WTC11 (cell line): ENCODE data around the gene AFF3. TPM values are rescaled to one million over a fixed set of nuclear protein-coding genes. Genes with fewer than 3 reads are reported as not detected.

Experiments used
- ATAC-seq: fragments of 200-7000 bp; cut with Tn5 transposase; 2 replicates; pipeline ENCODE4 v1.10.0; 2021; ENCODE audit warnings: mild to moderate bottlenecking, moderate library complexity
- CTCF ChIA-PET: fragments of 300-600 bp; sonication (Branson Sonifier 250); formaldehyde crosslinking; loops from one replicate; lab custom pipeline; 2021; ENCODE audit warnings: antibody characterized with exemption; lab: Charles Lee
- POLR2A ChIA-PET: fragments of 350-600 bp; sonication (Branson Sonifier 250); formaldehyde crosslinking; loops from one replicate; lab custom pipeline; 2021; ENCODE audit warnings: antibody characterized with exemption; lab: Charles Lee
- DNase-seq: peaks from one replicate; pipeline ENCODE4 v3.0.0; 2021; ENCODE audit warnings: low spot score
- H3K27ac Mint-ChIP-seq: 2 replicates; pipeline ENCODE4 v1.8.0; 2021; ENCODE audit warnings: mixed read lengths
- H3K27me3 Mint-ChIP-seq: 2 replicates; pipeline ENCODE4 v1.8.0; 2021; ENCODE audit warnings: low read depth, mild to moderate bottlenecking, moderate library complexity, mixed read lengths
- H3K36me3 Mint-ChIP-seq: 2 replicates; pipeline ENCODE4 v1.8.0; 2021; ENCODE audit warnings: mixed read lengths
- H3K4me1 Mint-ChIP-seq: 2 replicates; pipeline ENCODE4 v1.8.0; 2022; ENCODE audit warnings: mixed read lengths
- H3K4me3 Mint-ChIP-seq: 2 replicates; pipeline ENCODE4 v1.8.0; 2021; ENCODE audit warnings: mild to moderate bottlenecking, moderate library complexity, mixed read lengths
- H3K9me3 Mint-ChIP-seq: 2 replicates; pipeline ENCODE4 v1.8.0; 2021; ENCODE audit warnings: mixed read lengths
- CBFB ChIP-seq: sonication (generic); formaldehyde crosslinking; IDR thresholded peaks from 2 replicates; pipeline ENCODE4 v1.8.1; 2022; ENCODE audit warnings: mild to moderate bottlenecking, low read depth, missing genetic modification reagents
- ELF4 ChIP-seq: sonication (generic); formaldehyde crosslinking; IDR thresholded peaks from 2 replicates; pipeline ENCODE4 v1.8.1; 2022; ENCODE audit warnings: low read depth, mild to moderate bottlenecking, moderate library complexity, missing genetic modification reagents
- ESRRA ChIP-seq: sonication (generic); formaldehyde crosslinking; IDR thresholded peaks from 2 replicates; pipeline ENCODE4 v1.8.1; 2022; ENCODE audit warnings: mild to moderate bottlenecking, missing genetic modification reagents, borderline replicate concordance
- FOXJ3 ChIP-seq: sonication (generic); formaldehyde crosslinking; IDR thresholded peaks from 2 replicates; pipeline ENCODE4 v1.9.0; 2021; ENCODE audit warnings: missing genetic modification reagents, mild to moderate bottlenecking, borderline replicate concordance
- GTF2I ChIP-seq: fragments of 250-450 bp; sonication (Bioruptor Pico); conservative IDR thresholded peaks from 2 replicates; pipeline ENCODE4 v1.4.0; 2021; ENCODE audit warnings: mild to moderate bottlenecking
- KAT7 ChIP-seq: sonication (generic); formaldehyde crosslinking; IDR thresholded peaks from 2 replicates; pipeline ENCODE4 v1.8.1; 2023; ENCODE audit warnings: missing genetic modification reagents, mild to moderate bottlenecking, borderline replicate concordance
- NFE2L1 ChIP-seq: sonication (generic); formaldehyde crosslinking; IDR thresholded peaks from 2 replicates; pipeline ENCODE4 v1.8.1; 2023; ENCODE audit warnings: missing genetic modification reagents
- PRRX2 ChIP-seq: fragments of 250-450 bp; sonication (Bioruptor Pico); IDR thresholded peaks from 2 replicates; pipeline ENCODE4 v1.8.0; 2021; ENCODE audit warnings: mild to moderate bottlenecking
- TP53 ChIP-seq: sonication (generic); formaldehyde crosslinking; IDR thresholded peaks from 2 replicates; pipeline ENCODE4 v1.8.1; 2023; ENCODE audit warnings: mild to moderate bottlenecking, missing genetic modification reagents
- ZBTB21 ChIP-seq: sonication (generic); formaldehyde crosslinking; IDR thresholded peaks from 2 replicates; pipeline ENCODE4 v1.8.1; 2023; ENCODE audit warnings: mild to moderate bottlenecking, missing genetic modification reagents, borderline replicate concordance
- ZNF121 ChIP-seq: sonication (generic); formaldehyde crosslinking; IDR thresholded peaks from 2 replicates; pipeline ENCODE4 v1.8.0; 2023; ENCODE audit warnings: missing genetic modification reagents
- ZNF396 ChIP-seq: fragments of 250-450 bp; sonication (Bioruptor Pico); IDR thresholded peaks from 2 replicates; pipeline ENCODE4 v1.8.0; 2021; ENCODE audit warnings: mild to moderate bottlenecking, moderate library complexity, borderline replicate concordance
- ZNF423 ChIP-seq: fragments of 250-450 bp; sonication (Bioruptor Pico); IDR thresholded peaks from 2 replicates; pipeline ENCODE4 v2.1.2; 2022; ENCODE audit warnings: mild to moderate bottlenecking, moderate library complexity
- ZNF671 ChIP-seq: fragments of 250-450 bp; sonication (Bioruptor Pico); IDR thresholded peaks from 2 replicates; pipeline ENCODE4 v1.8.0; 2021; ENCODE audit warnings: mild to moderate bottlenecking
- total RNA-seq: library from RNA; stranded (reverse); gene quantifications from 3 replicates; pipeline ENCODE4 v1.2.3, GENCODE V29; 2021
- TF ChIP-seq, protein P1 (sequence below): fragments of 250-450 bp; sonication (Bioruptor Pico); IDR thresholded peaks from 2 replicates; pipeline ENCODE4 v2.1.2; 2022; ENCODE audit warnings: mild to moderate bottlenecking, moderate library complexity
- TF ChIP-seq, protein P2 (sequence below): sonication (generic); formaldehyde crosslinking; IDR thresholded peaks from 2 replicates; pipeline ENCODE4 v1.8.1; 2023; ENCODE audit warnings: mild to moderate bottlenecking, moderate library complexity, missing genetic modification reagents
- TF ChIP-seq, protein P3 (sequence below): fragments of 250-450 bp; sonication (Bioruptor Pico); conservative IDR thresholded peaks from 2 replicates; pipeline ENCODE4 v1.9.0; 2021; ENCODE audit warnings: mild to moderate bottlenecking
- TF ChIP-seq, protein P4 (sequence below): fragments of 250-450 bp; sonication (Bioruptor Pico); IDR thresholded peaks from 2 replicates; pipeline ENCODE4 v1.9.0; 2021; ENCODE audit warnings: moderate library complexity, mild to moderate bottlenecking, inconsistent platforms, borderline replicate concordance
- TF ChIP-seq, protein P5 (sequence below): sonication (generic); formaldehyde crosslinking; IDR thresholded peaks from 2 replicates; pipeline ENCODE4 v1.8.1; 2022; ENCODE audit warnings: missing genetic modification reagents, borderline replicate concordance
- TF ChIP-seq, protein P6 (sequence below): sonication (generic); formaldehyde crosslinking; IDR thresholded peaks from 2 replicates; pipeline ENCODE4 v1.8.0; 2022; ENCODE audit warnings: missing genetic modification reagents
- TF ChIP-seq, protein P7 (sequence below): sonication (generic); formaldehyde crosslinking; conservative IDR thresholded peaks from 2 replicates; pipeline ENCODE4 v1.8.1; 2023; ENCODE audit warnings: mild to moderate bottlenecking, low read depth, missing genetic modification reagents, moderate library complexity
- TF ChIP-seq, protein P8 (sequence below): sonication (generic); formaldehyde crosslinking; conservative IDR thresholded peaks from 2 replicates; pipeline ENCODE4 v1.8.1; 2022; ENCODE audit warnings: mild to moderate bottlenecking, missing genetic modification reagents

AFF3 gene
- total RNA-seq, 1 experiment from 2014 or later: 1.2 TPM

DNA sequence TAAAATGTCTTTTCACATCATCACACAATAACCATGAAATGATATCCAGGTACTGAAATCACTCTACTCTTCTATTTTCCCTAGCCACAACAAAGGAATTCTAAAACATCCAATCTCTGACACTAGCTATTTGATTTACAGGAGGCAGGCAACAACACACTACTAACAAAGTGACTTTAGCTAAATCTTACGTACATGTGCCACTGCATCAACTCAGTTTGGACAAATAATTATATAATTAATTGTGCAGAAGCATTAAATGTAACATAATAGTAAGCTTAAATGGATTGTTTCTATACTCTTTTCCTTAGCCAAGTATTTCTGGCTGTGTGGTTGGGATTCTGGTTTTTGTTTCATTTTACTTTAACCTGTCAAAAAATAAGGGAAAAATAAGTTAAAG is 192.4 kb downstream of the AFF3 start:
- no peaks in the 10 kb centered on the region for H3K36me3 Mint-ChIP-seq
- H3K27me3 Mint-ChIP-seq: no peaks in the 10 kb centered on the region
- no peak for TF ChIP-seq ESRRA (CRISPR knock-in tag)
- TF ChIP-seq, protein P1, sequence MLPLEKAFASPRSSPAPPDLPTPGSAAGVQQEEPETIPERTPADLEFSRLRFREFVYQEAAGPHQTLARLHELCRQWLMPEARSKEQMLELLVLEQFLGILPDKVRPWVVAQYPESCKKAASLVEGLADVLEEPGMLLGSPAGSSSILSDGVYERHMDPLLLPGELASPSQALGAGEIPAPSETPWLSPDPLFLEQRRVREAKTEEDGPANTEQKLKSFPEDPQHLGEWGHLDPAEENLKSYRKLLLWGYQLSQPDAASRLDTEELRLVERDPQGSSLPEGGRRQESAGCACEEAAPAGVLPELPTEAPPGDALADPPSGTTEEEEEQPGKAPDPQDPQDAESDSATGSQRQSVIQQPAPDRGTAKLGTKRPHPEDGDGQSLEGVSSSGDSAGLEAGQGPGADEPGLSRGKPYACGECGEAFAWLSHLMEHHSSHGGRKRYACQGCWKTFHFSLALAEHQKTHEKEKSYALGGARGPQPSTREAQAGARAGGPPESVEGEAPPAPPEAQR: no peak
- TF ChIP-seq ZNF396 (CRISPR knock-in tag): no peak
- TF ChIP-seq, protein P2, sequence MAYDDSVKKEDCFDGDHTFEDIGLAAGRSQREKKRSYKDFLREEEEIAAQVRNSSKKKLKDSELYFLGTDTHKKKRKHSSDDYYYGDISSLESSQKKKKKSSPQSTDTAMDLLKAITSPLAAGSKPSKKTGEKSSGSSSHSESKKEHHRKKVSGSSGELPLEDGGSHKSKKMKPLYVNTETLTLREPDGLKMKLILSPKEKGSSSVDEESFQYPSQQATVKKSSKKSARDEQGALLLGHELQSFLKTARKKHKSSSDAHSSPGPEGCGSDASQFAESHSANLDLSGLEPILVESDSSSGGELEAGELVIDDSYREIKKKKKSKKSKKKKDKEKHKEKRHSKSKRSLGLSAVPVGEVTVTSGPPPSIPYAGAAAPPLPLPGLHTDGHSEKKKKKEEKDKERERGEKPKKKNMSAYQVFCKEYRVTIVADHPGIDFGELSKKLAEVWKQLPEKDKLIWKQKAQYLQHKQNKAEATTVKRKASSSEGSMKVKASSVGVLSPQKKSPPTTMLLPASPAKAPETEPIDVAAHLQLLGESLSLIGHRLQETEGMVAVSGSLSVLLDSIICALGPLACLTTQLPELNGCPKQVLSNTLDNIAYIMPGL (CRISPR knock-in tag): no peak
- no peak for TF ChIP-seq ZNF121 (CRISPR knock-in tag)
- no peak for TF ChIP-seq ZNF423 (CRISPR knock-in tag)
- no peak for TF ChIP-seq CBFB (CRISPR knock-in tag)
- no peak for TF ChIP-seq KAT7 (CRISPR knock-in tag)
- no peaks in the 10 kb centered on the region for H3K4me1 Mint-ChIP-seq
- H3K9me3 Mint-ChIP-seq: no peaks in the 10 kb centered on the region
- no peak for ATAC-seq
- H3K27ac Mint-ChIP-seq: no peak overlapping the region
- no peak overlapping the region for H3K4me3 Mint-ChIP-seq
- ChIA-PET POLR2A (no interaction called here), CTCF (no interaction called here)
- DNase-seq: no peak

DNA sequence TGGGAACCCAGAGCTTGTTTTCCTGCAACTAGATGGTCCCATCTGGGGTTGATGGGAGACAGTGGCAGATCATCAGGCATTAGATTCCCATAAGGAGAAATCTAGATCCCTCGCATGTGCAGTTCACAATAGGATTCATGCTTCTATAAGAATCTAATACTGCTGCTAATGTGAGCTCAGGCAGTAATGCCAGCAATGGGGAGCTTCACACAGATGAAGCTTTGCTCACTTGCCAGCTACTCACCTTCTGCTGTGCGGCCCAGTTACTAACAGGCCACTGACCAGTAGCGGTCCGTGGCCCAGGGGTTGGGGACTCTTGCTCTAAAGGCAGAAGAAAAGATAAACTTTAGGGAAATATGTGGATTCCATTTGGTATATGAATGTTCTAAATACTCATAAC is 192.9 kb downstream of the AFF3 start:
- ATAC-seq (no peak), DNase-seq (no peak)
- ChIA-PET CTCF (no interaction called here), POLR2A (no interaction called here)
- Mint-ChIP-seq H3K36me3 (no peaks in the 10 kb centered on the region), H3K27me3 (no peaks in the 10 kb centered on the region), H3K4me3 (no peak overlapping the region), H3K9me3 (no peaks in the 10 kb centered on the region), H3K27ac (no peak overlapping the region), H3K4me1 (no peaks in the 10 kb centered on the region)
- no peak for TF ChIP-seq KAT7 (CRISPR knock-in tag)
- TF ChIP-seq, protein P3, sequence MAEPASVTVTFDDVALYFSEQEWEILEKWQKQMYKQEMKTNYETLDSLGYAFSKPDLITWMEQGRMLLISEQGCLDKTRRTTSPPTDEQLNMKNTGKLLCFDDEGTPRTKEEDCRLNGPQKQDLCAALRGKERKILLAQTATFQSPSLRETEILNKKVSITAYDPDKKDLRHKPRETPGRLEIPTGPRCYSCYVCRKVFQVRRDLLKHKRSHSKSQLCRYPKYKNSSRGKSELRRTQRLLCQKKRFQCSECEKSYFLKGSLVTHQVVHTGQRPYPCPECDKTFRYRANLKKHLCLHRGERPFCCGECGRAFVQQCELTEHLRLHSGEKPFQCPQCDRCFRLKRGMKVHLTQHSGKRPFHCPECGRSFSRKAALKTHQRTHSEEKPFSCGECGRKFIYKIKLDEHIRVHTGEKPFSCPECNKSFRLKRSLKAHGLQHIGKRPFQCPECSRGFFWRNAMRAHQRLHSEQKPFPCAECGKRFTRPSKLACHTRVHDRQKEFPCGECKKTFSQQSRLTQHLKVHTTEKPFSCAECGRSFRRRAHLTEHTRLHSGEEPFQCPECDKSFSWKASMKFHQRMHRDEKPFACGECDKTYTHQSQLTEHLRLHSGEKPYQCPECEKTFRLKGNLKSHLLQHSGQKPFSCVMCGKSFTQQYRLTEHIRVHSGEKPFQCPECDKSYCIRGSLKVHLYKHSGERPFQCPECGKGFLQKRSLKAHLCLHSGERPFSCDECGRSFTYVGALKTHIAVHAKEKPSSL (CRISPR knock-in tag): no peak
- TF ChIP-seq ELF4 (CRISPR knock-in tag): no peak
- no peak for TF ChIP-seq FOXJ3 (CRISPR knock-in tag)
- no peak for TF ChIP-seq TP53 (CRISPR knock-in tag)
- no peak for TF ChIP-seq ZBTB21 (CRISPR knock-in tag)
- TF ChIP-seq, protein P4, sequence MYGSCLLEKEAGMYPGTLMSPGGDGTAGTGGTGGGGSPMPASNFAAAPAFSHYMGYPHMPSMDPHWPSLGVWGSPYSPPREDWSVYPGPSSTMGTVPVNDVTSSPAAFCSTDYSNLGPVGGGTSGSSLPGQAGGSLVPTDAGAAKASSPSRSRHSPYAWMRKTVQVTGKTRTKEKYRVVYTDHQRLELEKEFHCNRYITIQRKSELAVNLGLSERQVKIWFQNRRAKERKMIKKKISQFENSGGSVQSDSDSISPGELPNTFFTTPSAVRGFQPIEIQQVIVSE: no peak
- TF ChIP-seq GTF2I (CRISPR knock-in tag): no peak
- no peak for TF ChIP-seq NFE2L1
- TF ChIP-seq, protein P5, sequence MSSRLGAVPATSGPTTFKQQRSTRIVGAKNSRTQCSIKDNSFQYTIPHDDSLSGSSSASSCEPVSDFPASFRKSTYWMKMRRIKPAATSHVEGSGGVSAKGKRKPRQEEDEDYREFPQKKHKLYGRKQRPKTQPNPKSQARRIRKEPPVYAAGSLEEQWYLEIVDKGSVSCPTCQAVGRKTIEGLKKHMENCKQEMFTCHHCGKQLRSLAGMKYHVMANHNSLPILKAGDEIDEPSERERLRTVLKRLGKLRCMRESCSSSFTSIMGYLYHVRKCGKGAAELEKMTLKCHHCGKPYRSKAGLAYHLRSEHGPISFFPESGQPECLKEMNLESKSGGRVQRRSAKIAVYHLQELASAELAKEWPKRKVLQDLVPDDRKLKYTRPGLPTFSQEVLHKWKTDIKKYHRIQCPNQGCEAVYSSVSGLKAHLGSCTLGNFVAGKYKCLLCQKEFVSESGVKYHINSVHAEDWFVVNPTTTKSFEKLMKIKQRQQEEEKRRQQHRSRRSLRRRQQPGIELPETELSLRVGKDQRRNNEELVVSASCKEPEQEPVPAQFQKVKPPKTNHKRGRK: no peak
- TF ChIP-seq PRRX2: no peak
- TF ChIP-seq, protein P6, sequence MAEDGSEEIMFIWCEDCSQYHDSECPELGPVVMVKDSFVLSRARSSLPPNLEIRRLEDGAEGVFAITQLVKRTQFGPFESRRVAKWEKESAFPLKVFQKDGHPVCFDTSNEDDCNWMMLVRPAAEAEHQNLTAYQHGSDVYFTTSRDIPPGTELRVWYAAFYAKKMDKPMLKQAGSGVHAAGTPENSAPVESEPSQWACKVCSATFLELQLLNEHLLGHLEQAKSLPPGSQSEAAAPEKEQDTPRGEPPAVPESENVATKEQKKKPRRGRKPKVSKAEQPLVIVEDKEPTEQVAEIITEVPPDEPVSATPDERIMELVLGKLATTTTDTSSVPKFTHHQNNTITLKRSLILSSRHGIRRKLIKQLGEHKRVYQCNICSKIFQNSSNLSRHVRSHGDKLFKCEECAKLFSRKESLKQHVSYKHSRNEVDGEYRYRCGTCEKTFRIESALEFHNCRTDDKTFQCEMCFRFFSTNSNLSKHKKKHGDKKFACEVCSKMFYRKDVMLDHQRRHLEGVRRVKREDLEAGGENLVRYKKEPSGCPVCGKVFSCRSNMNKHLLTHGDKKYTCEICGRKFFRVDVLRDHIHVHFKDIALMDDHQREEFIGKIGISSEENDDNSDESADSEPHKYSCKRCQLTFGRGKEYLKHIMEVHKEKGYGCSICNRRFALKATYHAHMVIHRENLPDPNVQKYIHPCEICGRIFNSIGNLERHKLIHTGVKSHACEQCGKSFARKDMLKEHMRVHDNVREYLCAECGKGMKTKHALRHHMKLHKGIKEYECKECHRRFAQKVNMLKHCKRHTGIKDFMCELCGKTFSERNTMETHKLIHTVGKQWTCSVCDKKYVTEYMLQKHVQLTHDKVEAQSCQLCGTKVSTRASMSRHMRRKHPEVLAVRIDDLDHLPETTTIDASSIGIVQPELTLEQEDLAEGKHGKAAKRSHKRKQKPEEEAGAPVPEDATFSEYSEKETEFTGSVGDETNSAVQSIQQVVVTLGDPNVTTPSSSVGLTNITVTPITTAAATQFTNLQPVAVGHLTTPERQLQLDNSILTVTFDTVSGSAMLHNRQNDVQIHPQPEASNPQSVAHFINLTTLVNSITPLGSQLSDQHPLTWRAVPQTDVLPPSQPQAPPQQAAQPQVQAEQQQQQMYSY: no peak
- TF ChIP-seq, protein P7, sequence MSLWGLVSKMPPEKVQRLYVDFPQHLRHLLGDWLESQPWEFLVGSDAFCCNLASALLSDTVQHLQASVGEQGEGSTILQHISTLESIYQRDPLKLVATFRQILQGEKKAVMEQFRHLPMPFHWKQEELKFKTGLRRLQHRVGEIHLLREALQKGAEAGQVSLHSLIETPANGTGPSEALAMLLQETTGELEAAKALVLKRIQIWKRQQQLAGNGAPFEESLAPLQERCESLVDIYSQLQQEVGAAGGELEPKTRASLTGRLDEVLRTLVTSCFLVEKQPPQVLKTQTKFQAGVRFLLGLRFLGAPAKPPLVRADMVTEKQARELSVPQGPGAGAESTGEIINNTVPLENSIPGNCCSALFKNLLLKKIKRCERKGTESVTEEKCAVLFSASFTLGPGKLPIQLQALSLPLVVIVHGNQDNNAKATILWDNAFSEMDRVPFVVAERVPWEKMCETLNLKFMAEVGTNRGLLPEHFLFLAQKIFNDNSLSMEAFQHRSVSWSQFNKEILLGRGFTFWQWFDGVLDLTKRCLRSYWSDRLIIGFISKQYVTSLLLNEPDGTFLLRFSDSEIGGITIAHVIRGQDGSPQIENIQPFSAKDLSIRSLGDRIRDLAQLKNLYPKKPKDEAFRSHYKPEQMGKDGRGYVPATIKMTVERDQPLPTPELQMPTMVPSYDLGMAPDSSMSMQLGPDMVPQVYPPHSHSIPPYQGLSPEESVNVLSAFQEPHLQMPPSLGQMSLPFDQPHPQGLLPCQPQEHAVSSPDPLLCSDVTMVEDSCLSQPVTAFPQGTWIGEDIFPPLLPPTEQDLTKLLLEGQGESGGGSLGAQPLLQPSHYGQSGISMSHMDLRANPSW: no peak
- no peak for TF ChIP-seq ZNF671 (CRISPR knock-in tag)
- TF ChIP-seq, protein P8, sequence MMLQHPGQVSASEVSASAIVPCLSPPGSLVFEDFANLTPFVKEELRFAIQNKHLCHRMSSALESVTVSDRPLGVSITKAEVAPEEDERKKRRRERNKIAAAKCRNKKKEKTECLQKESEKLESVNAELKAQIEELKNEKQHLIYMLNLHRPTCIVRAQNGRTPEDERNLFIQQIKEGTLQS (CRISPR knock-in tag): no peak
